H9 (cell line): Measurements from ENCODE around the gene NUP54. TPM values are rescaled to one million over a fixed set of nuclear protein-coding genes. Genes with fewer than 3 reads are reported as not detected.

Experiments used
- DNase-seq: peaks from one replicate; pipeline ENCODE4 v3.0.0-alpha.2; 2017
- H2AFZ ChIP-seq: one replicate; pipeline ENCODE4 v1.6.1; 2013; ENCODE audit warnings: mild to moderate bottlenecking, low read length, control low read depth, moderate library complexity
- H2AK5ac ChIP-seq: 2 replicates; pipeline ENCODE4 v1.6.1; 2013; ENCODE audit warnings: low read length, control low read depth, mixed read lengths; ENCODE audit not compliant: insufficient read length
- H2BK120ac ChIP-seq: one replicate; pipeline ENCODE4 v1.6.1; 2013; ENCODE audit warnings: low read depth, mild to moderate bottlenecking, low read length, control low read depth, inconsistent platforms; ENCODE audit not compliant: poor library complexity, severe bottlenecking
- H2BK12ac ChIP-seq: 2 replicates; pipeline ENCODE4 v1.6.1; 2013; ENCODE audit warnings: low read length, control low read depth, mixed read lengths, low read depth; ENCODE audit not compliant: insufficient read length
- H2BK15ac ChIP-seq: 2 replicates; pipeline ENCODE4 v1.6.1; 2013; ENCODE audit warnings: low read depth, low read length, control low read depth
- H2BK20ac ChIP-seq: one replicate; pipeline ENCODE4 v1.6.1; 2013; ENCODE audit warnings: low read depth, mild to moderate bottlenecking, low read length, control low read depth, inconsistent platforms; ENCODE audit not compliant: poor library complexity, severe bottlenecking
- H2BK5ac ChIP-seq: 2 replicates; pipeline ENCODE4 v1.6.1; 2013; ENCODE audit warnings: low read length, control low read depth, mixed read lengths; ENCODE audit not compliant: insufficient read length
- H3K14ac ChIP-seq: 2 replicates; pipeline ENCODE4 v1.6.1; 2013; ENCODE audit warnings: low read length, control low read depth; ENCODE audit not compliant: insufficient read depth
- H3K18ac ChIP-seq: 2 replicates; pipeline ENCODE4 v1.6.1; 2013; ENCODE audit warnings: low read depth, mild to moderate bottlenecking, mixed read lengths, low read length, control low read depth; ENCODE audit not compliant: insufficient read length
- H3K23ac ChIP-seq: 2 replicates; pipeline ENCODE4 v1.6.1; 2013; ENCODE audit warnings: low read length, control low read depth, mixed read lengths, low read depth; ENCODE audit not compliant: insufficient read length
- H3K23me2 ChIP-seq: 2 replicates; pipeline ENCODE4 v1.6.1; 2013; ENCODE audit warnings: low read depth, mild to moderate bottlenecking, mixed read lengths, low read length, control low read depth; ENCODE audit not compliant: insufficient read length, poor library complexity, severe bottlenecking
- H3K27ac ChIP-seq: 2 replicates; pipeline ENCODE4 v1.5.1; 2013; ENCODE audit warnings: low read length, control low read depth, mixed read lengths, low read depth; ENCODE audit not compliant: insufficient read length
- H3K27me3 ChIP-seq: 2 replicates; pipeline ENCODE4 v1.6.1; 2013; ENCODE audit warnings: low read length, control low read depth, inconsistent platforms; ENCODE audit not compliant: insufficient read depth
- H3K4ac ChIP-seq: 2 replicates; pipeline ENCODE4 v1.6.1; 2013; ENCODE audit warnings: low read depth, mild to moderate bottlenecking, control low read depth, inconsistent platforms, low read length, moderate library complexity
- H3K4me1 ChIP-seq: 2 replicates; pipeline ENCODE4 v1.6.1; 2013; ENCODE audit warnings: low read length, control low read depth, inconsistent platforms; ENCODE audit not compliant: insufficient read depth
- H3K4me2 ChIP-seq: 2 replicates; pipeline ENCODE4 v1.6.1; 2013; ENCODE audit warnings: low read length, control low read depth, mixed read lengths; ENCODE audit not compliant: insufficient read length, insufficient read depth
- H3K56ac ChIP-seq: 2 replicates; pipeline ENCODE4 v1.6.1; 2013; ENCODE audit warnings: low read depth, mild to moderate bottlenecking, mixed read lengths, low read length, control low read depth; ENCODE audit not compliant: insufficient read length
- H3K79me1 ChIP-seq: 2 replicates; pipeline ENCODE4 v1.6.1; 2013; ENCODE audit warnings: low read depth, mild to moderate bottlenecking, moderate library complexity, low read length, control low read depth, inconsistent platforms; ENCODE audit not compliant: insufficient read depth, poor library complexity, severe bottlenecking
- H3K79me2 ChIP-seq: 2 replicates; pipeline ENCODE4 v1.6.1; 2013; ENCODE audit warnings: low read length, control low read depth, inconsistent platforms; ENCODE audit not compliant: insufficient read depth
- H3K9ac ChIP-seq: 2 replicates; pipeline ENCODE4 v1.6.1; 2013; ENCODE audit warnings: low read length, control low read depth, mixed read lengths; ENCODE audit not compliant: insufficient read length; ENCODE audit errors: extremely low read depth
- H3K9me3 ChIP-seq: one replicate; pipeline ENCODE4 v1.6.1; 2013; ENCODE audit warnings: low read depth, low read length, inconsistent platforms; ENCODE audit not compliant: control insufficient read depth
- H3T11ph ChIP-seq: one replicate; pipeline ENCODE4 v1.6.1; 2013; ENCODE audit warnings: mild to moderate bottlenecking, low read length, control low read depth, inconsistent platforms
- H4K20me1 ChIP-seq: one replicate; pipeline ENCODE4 v1.6.1; 2013; ENCODE audit not compliant: control insufficient read depth, insufficient read length, insufficient read depth
- H4K5ac ChIP-seq: 2 replicates; pipeline ENCODE4 v1.6.1; 2013; ENCODE audit warnings: low read depth, mild to moderate bottlenecking, mixed read lengths, low read length, control low read depth; ENCODE audit not compliant: insufficient read length
- H4K8ac ChIP-seq: replicated peaks from 2 replicates; pipeline ENCODE4 v1.6.1; 2013; ENCODE audit warnings: low read length, control low read depth, mixed read lengths, low read depth; ENCODE audit not compliant: insufficient read length
- H4K91ac ChIP-seq: 2 replicates; pipeline ENCODE4 v1.6.1; 2013; ENCODE audit warnings: low read depth, mild to moderate bottlenecking, moderate library complexity, mixed read lengths, low read length, control low read depth; ENCODE audit not compliant: insufficient read length
- H3K27ac Mint-ChIP-seq, 3 experiments: 2 replicates in 2 of 3; 3 replicates in 1 of 3; pipeline ENCODE4 v1.8.0; 2020 to 2021; ENCODE audit warnings: mixed read lengths in 3 of 3, mild to moderate bottlenecking in 1 of 3, moderate library complexity in 1 of 3
- H3K27me3 Mint-ChIP-seq: 2 replicates; pipeline ENCODE4 v1.8.0; 2021; ENCODE audit warnings: low read depth, mild to moderate bottlenecking, moderate library complexity, mixed read lengths
- H3K36me3 Mint-ChIP-seq, 3 experiments: 2 replicates in 2 of 3; 3 replicates in 1 of 3; pipeline ENCODE4 v1.8.0; 2020 to 2021; ENCODE audit warnings: low read depth in 3 of 3, mixed read lengths in 3 of 3; ENCODE audit not compliant: insufficient read depth in 1 of 3
- H3K4me1 Mint-ChIP-seq, 2 experiments: 2 replicates each; pipeline ENCODE4 v1.8.0; 2020; ENCODE audit warnings: mixed read lengths in 2 of 2
- H3K4me3 Mint-ChIP-seq, 2 experiments: 2 replicates in 1 of 2; 3 replicates in 1 of 2; pipeline ENCODE4 v1.8.0; 2020 to 2021; ENCODE audit warnings: mild to moderate bottlenecking in 2 of 2, mixed read lengths in 2 of 2, moderate library complexity in 1 of 2
- H3K9me3 Mint-ChIP-seq, 2 experiments: 2 replicates in 1 of 2; 3 replicates in 1 of 2; pipeline ENCODE4 v1.8.0; 2020; ENCODE audit warnings: mild to moderate bottlenecking in 2 of 2, mixed read lengths in 2 of 2, moderate library complexity in 1 of 2
- CTCF ChIP-seq: fragments of 200-600 bp; sonication (generic); conservative IDR thresholded peaks from 3 replicates; pipeline ENCODE4 v1.8.0; 2021; ENCODE audit warnings: antibody characterized with exemption, mild to moderate bottlenecking
- WGBS: extraction: QIAGEN DNeasy Blood & Tissue Kit; methylation state at CpG from one replicate; pipeline ENCODE4 v1.1.7; 2013; ENCODE audit warnings: missing lambda C conversion rate, low lambda C conversion rate, mixed read lengths; ENCODE audit not compliant: insufficient read length; ENCODE audit errors: extremely low coverage; 5-methylcytosine and 5-hydroxymethylcytosine counted together
- total RNA-seq: library from RNA; stranded (reverse); gene quantifications from 2 replicates; pipeline ENCODE4 v1.2.1, GENCODE V29; 2021

NUP54 gene
- total RNA-seq, 1 experiment from 2014 or later, result 129 TPM

GRCh38 chr4:76087007-76087769 lies 61.0 kb downstream of the NUP54 start:
- peak; percentile 78 for DNase-seq
- H2AK5ac ChIP-seq, result no peak overlapping the region
- Mint-ChIP-seq H3K4me3 (peak overlapping the region in 1 of 2 experiments; percentile 16; a peak in 2 of 5 replicates), H3K9me3 (no peaks in the 10 kb centered on the region), H3K27me3 (no peaks in the 10 kb centered on the region; the same call in 1 of the 2 replicates), H3K27ac (no peak overlapping the region), H3K4me1 (peaks cover 10 to 11% of the 10 kb centered on the region in 2 experiments), H3K36me3 (no peaks in the 10 kb centered on the region)
- H2BK5ac ChIP-seq, result no peak overlapping the region
- H2BK15ac ChIP-seq, result no peak overlapping the region
- peak; percentile 82 for TF ChIP-seq CTCF
- no peak overlapping the region for H3K14ac ChIP-seq
- no peaks in the 10 kb centered on the region for H3K79me2 ChIP-seq
- no peak overlapping the region for H2BK120ac ChIP-seq
- peak overlapping the region; percentile 5 for H3K4me2 ChIP-seq
- no peaks in the 10 kb centered on the region for H3K79me1 ChIP-seq
- H3K27ac ChIP-seq, result no peak overlapping the region
- no peak overlapping the region for H4K5ac ChIP-seq
- no peak overlapping the region for H3K4ac ChIP-seq
- H2BK20ac ChIP-seq, result no peak overlapping the region
- H4K91ac ChIP-seq, result no peak overlapping the region
- no peaks in the 10 kb centered on the region for H4K20me1 ChIP-seq
- no CpG with 5 or more reads among the region's 13 CpGs for WGBS
- H3K9me3 ChIP-seq, result no peaks in the 10 kb centered on the region
- H3K56ac ChIP-seq, result no peak overlapping the region
- H3K23me2 ChIP-seq, result no peaks in the 10 kb centered on the region
- no peak overlapping the region for H3K18ac ChIP-seq
- no peaks in the 10 kb centered on the region for H3K27me3 ChIP-seq
- no peak overlapping the region for H3K23ac ChIP-seq
- no peak overlapping the region for H2BK12ac ChIP-seq
- H2AFZ ChIP-seq, result no peak overlapping the region
- no peak overlapping the region for H3K9ac ChIP-seq
- no peak overlapping the region for H4K8ac ChIP-seq
- H3K4me1 ChIP-seq, result no peaks in the 10 kb centered on the region
- no peak overlapping the region for H3T11ph ChIP-seq
